Measurements from ENCODE around the gene KCNJ14. TPM values are rescaled to one million over a fixed set of nuclear protein-coding genes. Genes with fewer than 3 reads are reported as not detected.

Gene KCNJ14
- total and polyA plus RNA-seq, 8 donors = 0.52 to 1.3 (median 1.1) TPM

GRCh38 chr19:48492925-48493717 is 37.7 kb downstream of the KCNJ14 start:
- intact Hi-C loops (cut with DNase I) = no loop called here

GRCh38 chr19:48493718-48494401 is 38.5 kb downstream of the KCNJ14 start:
- no peaks in the 10 kb centered on the region for H3K36me3 ChIP-seq
- no peak overlapping the region for H3K27ac ChIP-seq
- ATAC-seq = peak; percentile 4
- no peak for TF ChIP-seq CTCF (IDR thresholded peaks at IDR 0.05)
- no peaks in the 10 kb centered on the region for H3K9me3 ChIP-seq
- peak overlapping the region; percentile 33 to 42 for H3K4me3 ChIP-seq
- no peak for DNase-seq
- intact Hi-C loops (cut with DNase I) = no loop called here
- H3K27me3 ChIP-seq = peaks cover 8 to 79% of the 10 kb centered on the region in 2 donors
- H3K4me1 ChIP-seq = peaks cover 0 to 41% of the 10 kb centered on the region in 2 donors

More at GRCh38 chr19:48492925-48493717, 37.7 kb downstream of the KCNJ14 start:
- peak overlapping the region; percentile 44 to 68 for H3K27ac ChIP-seq
- H3K36me3 ChIP-seq = no peaks in the 10 kb centered on the region
- peak; percentile 87 for ATAC-seq
- peaks cover 0 to 36% of the 10 kb centered on the region in 2 donors for H3K4me1 ChIP-seq
- H3K9me3 ChIP-seq = no peaks in the 10 kb centered on the region
- H3K4me3 ChIP-seq = peak overlapping the region; percentile 33 to 42
- peak; percentile 63 to 97 (median 92) for DNase-seq
- no peak for TF ChIP-seq CTCF (IDR thresholded peaks at IDR 0.05)
- peaks cover 8 to 71% of the 10 kb centered on the region in 2 donors for H3K27me3 ChIP-seq

- Histone ChIP-seq H3K9me3 (no peaks in the 10 kb centered on the region), H3K4me1 (peaks cover 0 to 42% of the 10 kb centered on the region in 2 donors), H3K27ac (no peak overlapping the region), H3K27me3 (peaks cover 12 to 87% of the 10 kb centered on the region in 2 donors), H3K4me3 (no peak overlapping the region), H3K36me3 (no peaks in the 10 kb centered on the region)
- intact Hi-C loops (cut with DNase I) = no loop called here
- TF ChIP-seq CTCF (IDR thresholded peaks at IDR 0.05) = no peak
- no peak for DNase-seq
- ATAC-seq = no peak
These were observed 40.0 kb downstream of the KCNJ14 start for GRCh38 chr19:48495396-48495795.

- DNase-seq = no peak
- intact Hi-C loops (cut with DNase I) = no loop called here
- no peak for TF ChIP-seq CTCF (IDR thresholded peaks at IDR 0.05)
- H3K36me3 ChIP-seq = no peaks in the 10 kb centered on the region
- no peak overlapping the region for H3K4me3 ChIP-seq
- ATAC-seq = no peak
- H3K9me3 ChIP-seq = no peaks in the 10 kb centered on the region
- peaks cover 0 to 43% of the 10 kb centered on the region in 2 donors for H3K4me1 ChIP-seq
- no peak overlapping the region for H3K27ac ChIP-seq
- peaks cover 12 to 85% of the 10 kb centered on the region in 2 donors for H3K27me3 ChIP-seq
These were observed 41.8 kb downstream of the KCNJ14 start for GRCh38 chr19:48496959-48497727.

All from left lung (tissue), 10 donors.